NCI-H524 (cell line): ENCODE measurements around the gene DCDC2C.

ENCODE experiments used
- DNase-seq, 2 experiments: peaks; one replicate each; lab custom pipeline; 2025; lab: John Stamatoyannopoulos, UW

Gene DCDC2C

GRCh38 chr2:3672861-3673678, 30.3 kb upstream of the DCDC2C start:
- DNase-seq: peak in 1 of 2 experiments; percentile 53

GRCh38 chr2:3674066-3674845, 29.1 kb upstream of the DCDC2C start:
- no peak for DNase-seq

DNA sequence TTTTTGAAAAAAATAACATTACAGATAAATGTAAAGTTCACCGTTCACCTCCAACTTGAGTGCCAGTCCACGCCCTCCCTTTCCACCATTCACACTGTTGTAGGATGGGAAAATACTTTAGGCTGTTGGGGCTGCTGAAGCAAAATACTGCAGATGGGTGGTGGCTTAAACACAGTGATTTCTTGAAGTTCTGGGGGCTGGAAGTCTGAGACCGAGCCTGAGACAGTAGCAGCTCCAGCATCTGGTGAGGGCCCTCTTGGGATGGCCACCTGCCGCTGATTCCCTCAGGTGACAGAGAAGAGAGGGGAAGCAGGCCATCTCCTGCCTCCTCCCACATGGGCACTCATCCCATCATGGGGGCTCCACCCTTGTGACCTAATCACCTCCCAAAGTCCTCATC, 27.7 kb upstream of the DCDC2C start:
- DNase-seq: no peak

DNA sequence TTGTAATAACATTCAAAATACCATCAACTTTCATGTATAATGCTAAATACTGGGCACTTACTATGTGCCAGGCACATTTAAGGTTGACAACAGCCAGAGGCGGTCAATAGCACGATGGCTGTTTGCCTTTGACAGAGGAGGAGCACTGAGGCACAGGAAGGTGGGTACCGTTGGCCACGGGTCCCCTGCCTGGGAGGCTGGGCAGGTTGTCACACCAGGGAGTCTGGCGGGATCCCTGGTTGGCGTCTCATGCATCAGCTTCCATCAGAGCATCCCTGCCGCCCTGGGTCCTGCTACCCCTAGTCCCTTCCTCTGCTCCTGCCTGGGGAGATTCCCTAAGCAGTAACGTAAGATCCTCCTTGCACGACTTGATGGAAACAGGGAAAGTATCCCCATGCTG, 25.9 kb upstream of the DCDC2C start:
- DNase-seq: no peak

DNA sequence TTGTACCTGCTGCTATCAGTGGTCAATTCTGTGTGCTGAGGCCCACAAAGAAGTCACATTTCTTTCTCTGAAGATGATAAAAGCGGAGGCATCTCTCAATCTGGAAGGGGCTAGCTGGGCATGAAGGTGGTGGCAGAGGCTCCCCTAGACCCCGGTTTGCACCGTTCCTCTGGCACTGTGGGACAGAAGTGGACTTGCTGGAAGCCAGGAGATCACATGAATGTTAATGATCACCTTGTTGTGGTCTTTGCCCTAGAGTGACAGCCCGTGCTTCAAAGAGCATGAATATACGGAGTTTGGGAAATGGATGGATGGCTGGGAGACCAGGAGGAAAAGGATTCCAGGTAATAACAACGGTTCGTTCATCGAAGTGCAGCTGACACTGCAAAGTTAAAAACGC, 25.2 kb upstream of the DCDC2C start:
- DNase-seq: no peak

DNA sequence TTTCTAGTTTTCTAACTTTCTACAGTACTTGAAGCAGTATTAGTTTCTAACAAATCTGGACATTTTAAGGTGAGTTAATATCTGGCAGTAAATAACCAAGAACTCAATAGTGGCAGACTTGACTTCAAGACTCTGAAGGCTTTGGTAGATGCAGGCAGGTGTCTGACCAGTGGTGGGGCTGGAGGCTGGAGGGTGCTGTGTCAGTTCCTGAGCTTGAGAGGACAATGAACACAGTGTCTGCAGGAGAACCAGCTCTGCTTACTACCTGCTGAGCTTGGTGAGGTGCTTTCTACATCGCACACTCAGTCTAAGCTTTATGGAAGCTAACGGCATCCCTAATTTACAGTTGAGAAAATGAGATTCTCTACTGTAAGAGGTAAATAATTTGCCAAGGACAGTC, 24.2 kb upstream of the DCDC2C start:
- DNase-seq: no peak

DNA sequence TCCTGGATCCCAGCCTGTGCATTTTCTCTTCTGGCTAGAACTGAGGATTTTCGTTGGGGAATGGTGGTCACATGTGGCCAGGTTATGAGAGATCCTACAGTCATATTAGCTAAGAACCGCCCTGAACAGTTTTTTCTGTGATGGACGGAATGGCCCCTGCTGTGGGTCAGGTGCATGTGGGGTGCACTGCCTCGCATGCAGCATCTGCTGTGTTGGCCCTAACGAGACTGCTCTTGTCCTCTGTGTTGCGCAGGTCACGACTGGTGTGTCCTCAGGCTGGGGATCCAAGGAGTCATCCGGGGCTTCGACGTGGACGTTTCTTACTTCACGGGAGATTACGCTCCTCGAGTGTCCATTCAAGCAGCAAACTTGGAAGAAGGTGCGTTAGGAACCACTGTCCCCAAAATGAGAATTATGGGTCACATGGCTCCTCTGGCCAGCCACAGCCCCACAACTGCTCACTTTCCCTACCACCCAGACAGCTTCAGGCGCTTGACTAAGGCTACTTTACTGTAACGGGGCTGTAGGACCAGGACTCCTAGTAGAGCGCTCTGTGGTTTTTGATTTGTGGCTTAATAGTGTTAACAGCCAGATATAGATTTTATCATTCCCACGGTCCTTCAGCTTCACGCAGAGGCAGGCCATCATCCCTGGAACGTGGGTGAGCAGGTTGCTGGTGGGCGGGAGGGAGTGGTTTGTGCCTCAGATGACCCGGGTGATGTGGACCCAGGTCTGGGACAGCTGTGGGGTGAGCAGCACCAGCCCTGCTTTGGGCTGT, 23.6 kb upstream of the DCDC2C start:
- DNase-seq: no peak

DNA sequence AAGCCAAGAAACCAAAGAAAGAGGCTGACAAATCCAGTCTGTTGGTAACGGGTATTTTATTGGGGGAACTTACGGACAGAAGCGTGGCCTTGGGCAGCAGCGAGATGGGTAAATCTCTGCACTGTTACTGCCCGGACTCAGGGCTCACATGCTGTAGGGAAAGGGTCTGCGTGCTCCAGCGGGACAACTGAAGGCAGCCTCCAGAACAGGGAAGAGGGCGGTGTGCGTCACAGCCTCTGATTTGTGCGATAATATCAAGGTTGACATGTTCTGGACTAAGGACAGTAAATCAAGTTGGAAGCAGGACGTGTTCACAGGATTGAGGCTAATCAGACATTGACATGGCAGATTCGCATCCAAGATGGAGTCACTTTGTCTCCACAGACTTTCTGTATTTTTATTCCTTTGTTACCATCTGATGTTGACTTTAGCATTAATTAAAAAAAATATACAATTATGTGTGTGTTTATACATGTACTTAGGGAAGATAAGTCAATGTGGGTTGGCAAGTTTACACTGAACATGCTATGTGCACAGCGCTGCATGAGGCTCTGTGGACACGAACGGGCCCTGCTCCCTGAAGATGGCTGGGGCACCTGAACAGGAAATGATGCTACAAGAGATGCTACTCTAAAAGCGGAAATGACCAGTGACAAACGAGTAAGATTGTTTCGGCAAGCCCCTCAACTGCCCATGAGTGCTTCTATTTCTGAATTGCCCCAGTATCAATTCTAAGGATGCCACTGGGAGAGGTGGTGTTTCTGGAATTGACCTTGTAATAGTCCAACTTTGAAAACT, 22.6 kb upstream of the DCDC2C start:
- DNase-seq: no peak

- DNase-seq: no peak
Observed at GRCh38 chr2:3681625-3682024, 21.8 kb upstream of the DCDC2C start.

- no peak for DNase-seq
Observed at GRCh38 chr2:3682811-3683210, 20.6 kb upstream of the DCDC2C start.

DNA sequence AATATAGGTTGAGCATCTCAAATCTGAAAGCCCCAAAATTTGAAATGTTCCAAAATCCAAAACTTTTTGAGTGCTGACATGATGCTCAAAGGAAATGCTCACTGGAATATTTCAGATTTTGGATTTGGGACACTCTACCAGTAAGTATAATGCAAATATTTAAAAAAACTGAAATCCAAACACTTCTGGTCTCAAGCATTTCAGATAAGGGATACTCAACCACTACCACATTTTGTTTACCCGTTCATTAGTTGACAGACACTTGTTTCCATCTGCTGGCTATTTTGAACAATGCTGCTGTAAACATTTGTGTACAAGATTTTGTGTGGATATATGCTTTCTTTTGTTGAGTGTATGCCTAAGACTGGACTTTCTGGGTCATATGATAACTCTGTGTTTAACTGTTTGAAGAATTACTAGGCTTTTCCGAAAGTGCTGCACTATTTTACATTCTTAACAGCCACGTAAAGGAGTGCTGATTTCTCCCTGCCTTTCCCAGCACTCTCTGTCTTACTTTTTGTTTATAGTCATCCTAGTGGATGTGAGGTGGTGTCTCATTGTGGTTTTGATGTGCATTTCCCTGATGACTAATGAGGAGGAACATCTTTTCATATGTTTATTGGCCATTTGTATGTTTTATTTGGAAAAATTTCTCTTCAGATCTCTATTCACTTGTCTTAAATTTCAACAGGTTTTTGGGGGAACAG, 19.5 kb upstream of the DCDC2C start:
- no peak for DNase-seq

DNA sequence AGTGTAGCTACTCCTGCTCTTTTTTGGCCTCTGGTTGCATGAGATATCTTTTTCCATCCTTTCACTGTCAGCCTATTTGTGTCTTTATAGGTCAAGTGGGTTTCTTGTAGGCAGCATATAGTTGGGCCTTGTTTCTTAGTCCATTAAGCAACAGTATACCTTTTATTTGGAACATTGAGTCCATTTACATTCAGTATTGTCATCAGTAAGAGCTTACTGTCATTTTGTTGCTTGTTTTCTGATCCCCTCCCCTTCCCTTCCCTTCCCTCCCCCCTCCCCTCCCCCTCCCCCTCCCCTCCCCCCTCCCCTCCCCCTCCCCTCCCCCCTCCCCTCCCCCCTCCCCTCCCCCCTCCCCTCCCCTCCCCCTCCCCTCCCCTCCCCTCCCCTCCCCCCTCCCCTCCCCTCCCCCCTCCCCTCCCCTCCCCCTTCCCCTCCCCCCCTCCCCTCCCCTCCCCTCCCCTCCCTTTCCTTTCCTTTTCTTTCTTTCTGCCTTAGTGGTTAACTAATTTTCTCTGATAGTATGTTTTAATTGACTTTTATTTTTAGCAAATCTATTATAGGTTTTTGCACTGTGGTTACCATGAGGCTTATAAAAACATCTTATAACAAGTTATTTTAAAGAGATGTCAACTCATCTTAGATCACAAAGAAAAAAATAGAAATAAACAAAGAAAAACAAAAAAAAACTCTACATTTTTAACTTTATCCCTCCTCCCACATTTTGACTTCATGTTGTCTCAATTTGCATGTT, 13.2 kb upstream of the DCDC2C start:
- no peak for DNase-seq

GRCh38 chr2:3692375-3692774, 11.0 kb upstream of the DCDC2C start:
- DNase-seq: peak; percentile 18 to 66

DNA sequence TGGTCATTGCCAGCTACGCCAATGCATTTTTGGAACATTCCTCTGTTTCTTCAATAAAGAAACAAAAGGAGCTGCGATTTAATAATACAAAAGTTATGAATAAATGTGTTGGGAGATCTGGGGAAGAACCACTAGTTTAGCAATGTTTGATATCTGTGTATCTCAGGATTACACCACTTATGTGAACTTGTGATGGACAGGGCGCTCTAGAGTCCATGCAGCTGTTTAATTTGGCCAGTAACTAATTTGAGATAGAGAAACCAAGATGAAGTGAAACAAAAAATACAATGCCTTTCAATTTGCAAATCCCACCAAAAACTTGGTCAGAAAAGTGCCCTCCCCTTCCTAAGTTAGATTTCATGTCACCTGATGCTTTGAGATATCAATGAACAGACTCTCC, 6.8 kb upstream of the DCDC2C start:
- DNase-seq: no peak

DNA sequence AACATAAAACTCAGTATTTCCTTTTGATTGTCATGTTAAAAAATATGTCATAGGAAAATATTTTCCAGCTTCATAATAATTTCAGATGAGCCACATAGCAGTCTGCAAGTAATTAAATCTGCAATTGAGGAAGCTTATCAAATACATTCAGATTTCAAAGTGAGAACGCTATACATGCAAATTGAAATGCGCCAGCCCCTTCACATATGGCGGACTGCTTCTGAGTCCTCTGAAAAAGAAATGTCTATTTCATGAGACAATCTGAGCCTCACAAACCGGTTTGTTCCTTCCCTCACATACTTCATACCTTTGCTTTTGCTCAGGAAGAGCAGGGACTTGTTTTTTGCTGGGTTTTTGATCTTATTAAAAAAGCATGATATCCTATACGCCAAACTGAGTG, 2.3 kb upstream of the DCDC2C start:
- no peak for DNase-seq

DNA sequence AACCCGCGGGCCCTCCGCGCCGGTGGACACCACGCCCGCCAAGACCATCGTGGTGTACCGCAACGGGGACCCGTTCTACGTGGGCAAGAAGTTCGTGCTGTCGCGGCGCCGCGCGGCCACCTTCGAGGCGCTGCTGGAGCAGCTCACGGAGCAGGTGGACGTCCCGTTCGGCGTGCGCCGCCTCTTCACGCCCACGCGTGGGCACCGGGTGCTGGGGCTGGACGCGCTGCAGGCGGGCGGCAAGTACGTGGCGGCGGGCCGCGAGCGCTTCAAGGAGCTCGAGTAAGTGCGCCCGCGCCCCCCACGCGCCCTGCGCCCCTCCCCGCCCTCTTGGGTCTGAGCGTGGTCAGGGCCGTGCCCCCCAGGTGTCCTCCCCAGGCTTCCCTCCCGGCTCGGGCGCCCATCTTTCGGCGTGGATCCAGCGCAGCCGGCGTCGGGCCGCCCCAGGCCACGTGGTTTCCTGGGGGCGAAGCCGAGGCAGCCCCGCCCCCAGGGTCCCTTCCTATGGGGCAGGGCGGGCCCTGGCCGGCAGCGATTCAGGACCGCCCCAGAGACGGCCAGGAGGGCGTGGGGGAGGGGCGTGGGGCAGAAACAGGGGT, 481 bp downstream of the DCDC2C start:
- peak in 1 of 2 experiments; percentile 21 for DNase-seq

DNA sequence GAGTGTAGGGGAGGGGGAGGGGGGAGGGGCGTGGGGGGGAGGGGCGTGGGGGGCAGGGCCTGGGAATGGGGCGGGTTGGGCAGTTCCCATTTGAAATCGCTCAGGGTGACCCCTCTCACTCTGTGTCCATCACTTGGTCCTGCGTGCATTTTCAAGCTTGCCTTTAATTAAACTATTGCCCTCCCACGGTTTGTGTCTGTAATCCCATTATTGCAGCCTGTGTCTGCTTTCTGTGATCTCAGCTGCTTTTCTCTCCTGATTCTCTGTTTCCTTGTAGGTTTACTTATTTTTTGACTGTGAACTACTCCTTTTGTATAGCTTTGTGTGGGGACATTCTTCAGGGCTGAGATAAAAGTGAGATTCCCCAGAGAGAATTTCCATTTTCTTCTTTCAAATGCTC, 1.3 kb downstream of the DCDC2C start:
- peak in 1 of 2 experiments; percentile 11 for DNase-seq

DNA sequence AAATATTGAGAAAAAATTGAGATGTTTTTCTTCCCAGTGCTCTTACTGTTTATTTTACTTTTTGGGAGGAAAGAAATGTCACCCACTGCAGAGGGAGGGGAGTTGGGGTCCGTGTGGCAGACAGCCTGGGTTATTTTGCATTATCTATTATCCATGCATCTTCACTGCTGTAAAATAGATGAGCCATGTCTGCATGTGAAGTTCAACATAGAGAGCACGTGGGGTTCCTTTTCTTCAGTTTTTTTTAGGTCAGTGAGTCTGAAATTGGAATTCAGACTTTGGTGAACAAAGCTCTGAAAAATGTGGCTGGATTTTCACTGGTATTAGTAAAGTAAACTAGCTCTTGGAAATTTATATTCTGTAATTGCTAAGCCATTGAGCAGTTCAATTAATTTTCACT, 2.4 kb downstream of the DCDC2C start:
- DNase-seq: no peak

GRCh38 chr2:3706892-3707291, 3.5 kb downstream of the DCDC2C start:
- no peak for DNase-seq

DNA sequence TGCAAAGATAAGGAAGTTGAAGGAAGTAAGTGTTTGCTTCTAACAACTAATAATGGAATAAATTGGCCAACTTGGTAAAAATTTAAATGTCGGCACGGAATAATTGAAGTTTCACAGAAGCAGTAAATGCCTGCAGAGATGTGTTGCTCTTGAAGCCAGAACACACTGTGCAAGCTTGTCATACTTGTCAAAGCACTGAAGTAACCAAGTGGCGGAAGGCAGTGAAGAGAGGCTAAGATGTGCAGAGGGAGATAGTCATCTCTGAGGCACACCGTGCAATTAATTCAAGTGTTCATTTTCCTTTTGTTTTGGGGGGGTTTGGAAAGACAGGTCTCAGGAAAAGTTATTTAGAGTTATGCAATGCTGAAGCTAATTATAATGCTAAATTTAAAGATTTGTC, 5.2 kb downstream of the DCDC2C start:
- no peak for DNase-seq
